Caki2 (cell line): Measurements from ENCODE around the gene ZNF146. TPM values are rescaled to one million over a fixed set of nuclear protein-coding genes. Genes with fewer than 3 reads are reported as not detected.
"Not testable (repeated sequence)": the region's sequence is repeated elsewhere in the genome, so short reads cannot be mapped to it uniquely, and the experiment has no call there.

Source experiments
- DNase-seq: peaks from one replicate; pipeline ENCODE4 v3.0.0-alpha.2; 2015; ENCODE audit warnings: low read depth
- in situ Hi-C: cut with HindIII; loops from 2 replicates; pipeline ENCODE4 v1.10.0; 2016; ENCODE audit warnings: low sequenced_read_pairs, low pct_unique_long_range_greater_than_20kb, mixed read lengths
- total RNA-seq: library from RNA; depleted of rRNA; stranded (reverse); fragments of >200 nt; shearing (Covaris generic); gene quantifications from 2 replicates; pipeline ENCODE4 v1.2.3, GENCODE V29; 2014; ENCODE audit warnings: low replicate concordance; rRNA removed

Gene ZNF146
- total RNA-seq, 1 experiment from 2014 or later: 38.0 TPM

DNA sequence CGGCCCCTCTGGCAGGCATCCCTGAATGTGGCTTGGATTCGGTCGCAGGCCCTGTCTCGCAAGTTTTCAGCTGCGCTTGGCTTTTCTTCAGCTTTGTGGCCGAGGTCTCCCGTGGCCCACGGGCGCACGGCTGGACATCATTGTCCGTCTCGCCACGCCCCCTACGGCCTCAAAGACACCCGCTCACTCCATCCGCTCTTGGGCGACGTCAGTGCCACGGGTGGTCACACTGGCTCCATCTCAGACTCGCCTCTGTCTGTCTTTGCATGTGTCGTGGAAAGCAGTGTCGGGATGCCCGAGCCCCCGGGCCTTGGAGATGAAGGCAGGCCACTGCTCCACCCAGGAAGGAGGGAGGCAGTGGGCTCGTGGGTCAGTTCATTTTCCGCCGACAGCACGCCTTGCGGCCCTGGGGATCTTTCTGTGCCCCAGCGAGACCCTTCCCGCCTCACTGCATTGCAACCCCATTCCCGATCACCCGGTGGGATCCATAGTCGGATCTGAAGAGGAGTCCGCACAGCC lies 51.0 kb downstream of the ZNF146 start:
- DNase-seq: no peak
- in situ Hi-C loops: no loop called here

DNA sequence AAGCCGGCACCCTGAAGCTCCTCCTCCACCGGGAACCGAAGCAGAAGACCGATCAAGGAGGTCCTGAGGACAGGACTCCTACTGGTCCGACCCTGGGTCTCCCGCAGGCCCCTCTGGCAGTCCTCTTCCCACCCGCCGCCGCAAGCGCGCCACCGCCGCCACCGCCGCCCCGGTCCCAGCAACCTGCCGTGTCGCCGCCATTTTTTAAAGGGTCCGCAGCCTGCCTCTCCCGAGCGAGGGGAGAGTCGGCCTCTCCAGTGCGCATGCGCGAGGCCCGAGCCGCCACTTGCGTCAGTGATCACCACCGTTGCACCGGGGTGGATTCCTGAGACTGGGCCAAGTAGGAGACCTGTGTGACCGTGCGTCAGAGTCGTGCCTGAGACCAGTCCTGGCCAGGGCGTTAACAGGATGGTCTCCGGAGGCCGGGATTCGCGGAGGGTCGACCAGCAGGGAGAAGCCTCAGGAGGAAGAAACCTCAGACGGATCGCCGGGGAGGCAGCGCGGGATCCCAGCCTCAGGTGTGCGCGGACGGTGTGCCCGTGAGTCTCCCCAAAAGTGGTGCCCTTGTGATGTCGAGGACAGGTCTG lies 51.6 kb downstream of the ZNF146 start:
- in situ Hi-C loops: no loop called here
- no peak for DNase-seq

DNA sequence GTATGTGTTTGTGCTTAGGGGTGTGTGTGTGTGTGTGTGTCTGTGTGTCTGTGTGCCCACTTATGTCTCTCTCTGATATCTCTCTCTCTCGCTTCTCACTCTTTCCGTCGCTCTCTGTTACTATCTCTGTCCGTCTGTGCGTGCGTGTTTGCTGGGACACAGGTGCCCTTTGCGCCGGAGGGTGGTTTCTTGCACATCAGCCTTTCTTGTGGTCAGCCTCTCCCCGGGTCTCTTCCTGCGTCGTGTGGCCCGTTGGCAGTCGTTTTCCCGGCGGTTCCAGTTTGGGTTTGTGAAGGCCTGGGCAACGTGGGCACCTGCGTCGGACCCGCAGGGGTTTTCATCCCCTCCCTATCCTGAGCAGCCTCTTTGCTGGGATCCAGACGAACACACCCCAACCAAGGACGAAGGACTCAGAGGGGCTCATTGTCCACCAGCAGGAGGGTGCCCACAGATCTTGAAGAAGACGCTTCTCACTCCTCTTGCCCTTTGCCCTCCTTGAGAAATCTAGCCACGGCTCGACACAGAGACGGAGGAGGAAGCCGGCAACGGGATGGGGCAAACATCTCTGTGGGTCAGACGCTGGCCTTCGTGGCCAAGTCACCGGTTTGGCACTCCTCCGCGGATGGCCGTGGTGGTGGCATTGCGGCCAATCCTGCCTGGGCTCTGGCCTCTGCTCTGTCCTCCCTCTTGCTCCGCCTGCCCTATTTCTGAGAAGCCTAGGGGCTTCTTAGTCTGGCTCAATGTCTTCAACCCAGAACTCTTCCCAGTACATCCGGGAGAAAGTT lies 52.3 kb downstream of the ZNF146 start:
- no peak for DNase-seq
- in situ Hi-C loops: no loop called here

DNA sequence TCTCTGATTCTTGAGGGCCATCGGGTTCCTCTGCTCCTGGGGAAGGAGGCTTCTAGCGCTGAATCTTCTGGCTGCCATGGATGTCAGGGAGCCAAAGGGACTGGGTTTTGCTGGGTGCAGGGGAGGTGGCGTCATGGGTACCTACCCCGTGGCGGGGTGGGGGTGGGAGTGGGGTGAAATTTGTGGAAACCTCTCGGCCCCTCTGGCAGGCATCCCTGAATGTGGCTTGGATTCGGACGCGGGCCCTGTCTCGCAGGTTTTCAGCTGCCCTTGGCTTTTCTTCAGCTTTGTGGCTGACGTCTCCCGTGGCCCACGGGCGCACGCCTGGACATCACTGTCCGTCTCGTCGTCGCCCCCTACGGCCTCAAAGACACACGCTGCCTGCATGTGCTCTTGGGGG lies 53.2 kb downstream of the ZNF146 start:
- in situ Hi-C loops, DNase-seq: not testable (repeated sequence)

DNA sequence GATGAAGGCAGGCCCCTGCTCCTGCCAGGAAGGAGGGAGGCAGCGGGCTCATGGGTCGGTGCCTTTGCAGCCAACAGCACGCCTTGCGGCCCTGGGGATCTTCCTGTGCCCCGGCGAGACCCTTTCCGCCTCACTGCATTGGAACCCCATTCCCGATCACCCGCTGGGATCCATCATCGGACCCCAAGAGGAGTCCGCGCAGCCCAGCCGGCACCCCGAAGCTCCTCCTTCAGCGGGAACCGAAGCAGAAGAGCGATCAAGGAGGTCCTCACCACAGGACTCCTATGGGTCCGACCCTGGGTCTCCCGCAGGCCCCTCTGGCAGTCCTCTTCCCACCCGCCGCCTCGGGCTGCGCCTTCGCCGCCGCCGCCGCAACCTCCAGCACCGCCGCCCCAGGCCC lies 53.7 kb downstream of the ZNF146 start:
- DNase-seq, in situ Hi-C loops: not testable (repeated sequence)

DNA sequence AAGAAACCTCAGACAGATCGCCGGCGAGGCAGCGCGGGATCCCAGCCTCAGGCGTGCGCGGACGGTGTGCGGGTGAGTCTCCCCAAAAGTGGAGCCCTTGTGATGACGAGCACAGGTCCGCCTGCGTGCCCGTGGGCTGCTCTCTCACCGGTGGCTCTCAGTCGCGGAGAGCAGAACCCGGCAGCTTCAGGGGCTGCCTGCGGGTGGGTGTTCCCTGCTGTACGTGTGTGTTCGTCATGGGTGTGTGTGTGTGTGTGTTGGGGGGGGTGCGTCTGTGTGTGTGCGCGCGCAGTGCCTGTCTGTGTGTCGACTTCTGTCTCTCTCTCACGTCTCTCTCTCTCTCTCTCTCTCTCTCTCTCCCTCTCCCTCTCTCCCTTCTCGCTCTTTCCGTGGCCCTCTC lies 54.4 kb downstream of the ZNF146 start:
- in situ Hi-C loops, DNase-seq: not testable (repeated sequence)

Other genes with a start within 250 kb of the ZNF146 start
- gene SDHAF1, start 219.9 kb upstream of the ZNF146 start, total RNA-seq: 54.3 and 64.8 TPM in 2 replicates
- gene SYNE4, start 206.3 kb upstream of the ZNF146 start, total RNA-seq: 1.4 TPM in 1 of 2 replicates, not detected in the other
- gene ALKBH6, start 200.9 kb upstream of the ZNF146 start, total RNA-seq: 41.7 and 47.3 TPM in 2 replicates
- gene CLIP3, start 182.2 kb upstream of the ZNF146 start, total RNA-seq: 1.1 and 2.3 TPM in 2 replicates
- gene THAP8, start 160.8 kb upstream of the ZNF146 start, total RNA-seq: 3.6 and 11.7 TPM in 2 replicates
- 8.5 and 10.3 TPM in 2 replicates for gene WDR62, start 160.2 kb upstream of the ZNF146 start, total RNA-seq
- not detected in 2 replicates for gene OVOL3, start 104.0 kb upstream of the ZNF146 start, total RNA-seq
- gene POLR2I, start 100.2 kb upstream of the ZNF146 start, total RNA-seq: 110 and 136 TPM in 2 replicates
- 369 and 423 TPM in 2 replicates for gene TBCB, start 99.6 kb upstream of the ZNF146 start, total RNA-seq
- 218 and 288 TPM in 2 replicates for gene CAPNS1, start 75.0 kb upstream of the ZNF146 start, total RNA-seq
- gene COX7A1, start 62.7 kb upstream of the ZNF146 start, total RNA-seq: not detected in 2 replicates
- 1.6 and 2.0 TPM in 2 replicates for gene ZNF565, start 441 bp upstream of the ZNF146 start, total RNA-seq
- 2.4 and 4.1 TPM in 2 replicates for gene ZFP14, start 164.1 kb downstream of the ZNF146 start, total RNA-seq
- 1.2 and 4.3 TPM in 2 replicates for gene ZFP82, start 203.5 kb downstream of the ZNF146 start, total RNA-seq